ENCODE results near the gene PRDM10.
"Not testable (repeated sequence)": the region's sequence is repeated elsewhere in the genome, so short reads cannot be mapped to it uniquely, and the experiment has no call there.

PRDM10 gene

DNA sequence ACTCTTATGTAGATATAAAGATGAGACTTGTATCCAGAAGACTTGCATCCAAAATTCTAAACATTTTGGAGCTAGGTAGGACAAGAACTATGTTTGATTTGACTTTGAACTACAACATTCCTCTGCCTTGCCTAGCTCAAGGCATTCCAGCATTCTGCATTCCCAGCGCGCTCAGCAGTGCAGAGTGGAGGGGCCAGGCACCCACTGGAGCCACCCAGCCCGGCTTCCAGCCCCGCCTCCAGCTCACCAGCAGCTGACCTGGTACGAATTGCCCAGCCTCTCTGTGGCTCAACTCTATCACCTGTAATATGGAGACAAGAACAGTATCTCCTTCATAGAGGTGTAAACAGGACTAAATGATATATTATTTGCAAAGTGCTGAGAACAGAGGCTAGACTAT lies 28.8 kb downstream of the PRDM10 start:
- DNase-seq: no peak

DNA sequence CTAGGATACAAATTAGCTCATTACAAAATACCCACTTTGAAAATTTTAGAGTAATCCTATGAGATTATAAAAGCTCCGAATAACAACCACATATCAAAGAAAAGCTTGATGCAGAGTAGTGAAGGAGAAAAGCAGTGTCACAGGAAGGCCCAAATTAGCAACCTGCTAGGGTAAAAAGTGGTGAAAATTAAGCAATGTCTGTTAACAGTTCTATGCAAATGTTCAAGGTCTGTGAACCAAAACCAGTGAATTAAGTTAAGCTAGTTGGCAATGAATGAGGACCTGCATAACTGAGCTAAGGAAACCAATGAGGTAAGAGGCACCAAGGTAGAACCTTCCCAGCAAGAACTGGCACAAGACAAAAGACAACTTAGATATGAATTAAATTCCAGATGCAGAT lies 29.6 kb downstream of the PRDM10 start:
- no peak for DNase-seq

DNA sequence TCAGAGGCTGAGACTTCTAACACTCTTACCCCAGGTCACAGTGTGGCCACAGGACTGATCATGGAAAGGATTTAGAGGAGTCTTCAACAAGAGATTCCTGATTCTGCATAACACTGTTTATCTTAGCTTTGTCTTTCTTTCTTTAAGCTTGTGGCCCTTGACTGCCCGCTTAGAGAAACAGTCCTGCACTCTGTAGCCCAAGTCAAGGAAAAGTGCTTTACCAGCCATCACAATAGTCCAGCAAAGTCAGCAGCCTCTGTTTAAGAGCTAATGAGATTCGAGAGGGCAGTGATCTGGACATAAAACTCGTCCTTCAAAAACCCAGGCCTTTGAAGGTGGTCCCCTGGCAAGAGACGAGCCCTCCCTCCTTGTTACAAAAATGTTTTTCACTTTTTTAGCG lies 30.0 kb downstream of the PRDM10 start:
- no peak for DNase-seq

DNA sequence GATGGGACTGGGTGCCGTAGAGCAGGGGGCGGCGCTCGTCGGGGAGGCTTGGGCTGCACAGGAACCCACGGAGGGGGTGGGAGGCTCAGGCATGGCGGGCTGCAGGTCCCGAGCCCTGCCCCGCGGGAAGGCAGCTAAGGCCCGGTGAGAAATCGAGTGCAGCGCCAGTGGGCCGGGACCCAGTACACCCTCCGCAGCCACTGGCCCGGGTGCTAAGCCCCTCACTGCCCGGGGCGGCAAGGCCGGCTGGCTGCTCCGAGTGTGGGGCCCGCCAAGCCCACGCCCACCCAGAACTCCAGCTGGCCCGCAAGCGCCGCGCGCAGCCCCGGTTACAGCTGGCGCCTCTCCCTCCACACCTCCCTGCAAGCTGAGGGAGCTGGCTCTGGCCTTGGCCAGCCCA lies 30.8 kb downstream of the PRDM10 start:
- not testable (repeated sequence) for DNase-seq

DNA sequence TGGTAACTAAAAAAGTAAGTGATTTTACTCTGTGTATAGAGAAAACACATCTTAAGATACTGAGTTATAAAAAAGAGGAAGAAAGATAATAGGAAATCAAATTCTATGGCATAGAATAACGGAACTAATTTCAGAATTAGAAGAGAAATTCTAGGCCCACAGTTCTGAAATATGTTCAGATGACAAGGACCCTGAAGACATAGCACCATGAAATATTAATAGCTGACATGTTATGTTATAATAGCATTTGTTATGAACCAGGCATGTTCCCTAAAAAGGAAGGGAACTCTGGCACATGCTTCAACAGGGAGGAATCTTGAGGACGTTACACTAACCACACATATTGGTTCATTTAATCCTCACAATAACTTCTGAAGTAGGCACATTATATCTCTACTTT lies 32.7 kb downstream of the PRDM10 start:
- no peak for DNase-seq

DNA sequence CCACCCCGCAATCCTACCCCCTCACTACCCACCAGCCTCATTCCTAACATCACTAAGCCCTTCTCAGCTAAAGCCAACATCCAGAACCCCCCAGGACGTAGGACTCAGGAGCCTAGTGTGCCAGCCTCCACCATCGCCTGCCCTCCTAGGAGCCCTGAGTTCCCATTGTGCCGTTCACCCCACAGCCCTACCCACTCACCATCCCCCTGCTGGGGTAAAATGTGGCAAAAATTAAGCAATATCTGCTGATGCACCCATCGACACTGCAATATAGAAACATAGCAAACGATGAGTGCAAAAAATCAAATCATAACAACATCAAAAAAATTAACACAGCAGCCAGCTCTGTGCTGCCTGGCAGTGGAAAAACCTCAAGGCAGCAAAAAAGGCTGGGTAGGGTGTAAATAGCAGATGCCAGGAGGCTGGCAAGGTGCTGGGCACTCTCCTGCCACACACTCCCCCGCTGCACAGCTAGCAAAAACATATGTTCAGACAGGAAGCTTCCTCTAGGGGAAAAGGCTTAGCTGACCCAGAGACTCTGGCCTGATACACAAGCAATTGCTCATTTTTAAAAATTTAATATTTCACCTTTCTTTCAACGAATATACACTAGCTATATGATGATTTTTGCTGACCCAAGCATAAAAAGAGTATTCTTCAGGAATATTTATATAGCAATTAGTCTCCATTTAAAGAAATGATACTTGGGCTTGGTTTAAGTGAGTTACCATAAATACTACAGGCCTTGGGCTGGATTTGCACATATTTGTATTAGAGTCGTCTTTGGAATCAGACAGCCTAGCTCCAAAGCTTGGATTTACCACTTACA lies 33.8 kb downstream of the PRDM10 start:
- no peak for DNase-seq

DNA sequence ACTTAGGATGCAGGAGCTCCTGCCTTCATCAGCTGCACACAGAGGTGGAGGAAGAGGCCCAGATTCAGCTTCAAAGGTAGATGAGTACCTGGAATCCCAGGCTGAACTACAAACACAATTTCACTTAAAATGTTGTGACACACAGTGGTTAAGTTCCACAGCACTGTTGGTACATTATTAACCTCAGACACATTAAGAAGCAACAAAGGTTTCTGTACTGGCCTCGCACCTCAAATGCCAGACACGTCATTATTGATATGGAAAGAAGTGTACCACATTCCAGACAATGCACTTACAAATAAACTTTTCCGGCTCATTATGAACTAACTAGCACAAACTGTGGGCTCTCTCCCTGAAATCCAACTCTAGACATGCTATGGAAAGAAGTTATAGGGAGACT lies 34.6 kb downstream of the PRDM10 start:
- no peak for DNase-seq

DNA sequence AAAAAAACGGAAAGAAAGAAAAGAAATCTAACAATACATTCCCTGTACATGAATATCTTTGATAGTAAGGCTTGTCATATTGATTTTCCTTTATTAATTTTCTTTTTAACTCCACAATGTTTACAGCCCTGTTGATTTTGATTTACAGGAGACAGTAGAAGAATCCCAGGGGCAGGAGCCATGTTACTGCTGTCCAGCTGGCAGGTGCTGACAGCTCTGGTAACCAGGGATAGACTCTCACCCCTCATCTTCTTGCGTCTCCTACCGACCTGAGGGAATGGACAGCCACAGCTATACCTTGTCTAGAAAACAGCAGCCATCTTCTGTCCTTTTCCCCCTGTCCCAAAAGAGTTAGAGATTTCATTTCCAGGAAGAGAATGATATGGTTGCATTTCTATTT lies 37.4 kb downstream of the PRDM10 start:
- DNase-seq: no peak

DNA sequence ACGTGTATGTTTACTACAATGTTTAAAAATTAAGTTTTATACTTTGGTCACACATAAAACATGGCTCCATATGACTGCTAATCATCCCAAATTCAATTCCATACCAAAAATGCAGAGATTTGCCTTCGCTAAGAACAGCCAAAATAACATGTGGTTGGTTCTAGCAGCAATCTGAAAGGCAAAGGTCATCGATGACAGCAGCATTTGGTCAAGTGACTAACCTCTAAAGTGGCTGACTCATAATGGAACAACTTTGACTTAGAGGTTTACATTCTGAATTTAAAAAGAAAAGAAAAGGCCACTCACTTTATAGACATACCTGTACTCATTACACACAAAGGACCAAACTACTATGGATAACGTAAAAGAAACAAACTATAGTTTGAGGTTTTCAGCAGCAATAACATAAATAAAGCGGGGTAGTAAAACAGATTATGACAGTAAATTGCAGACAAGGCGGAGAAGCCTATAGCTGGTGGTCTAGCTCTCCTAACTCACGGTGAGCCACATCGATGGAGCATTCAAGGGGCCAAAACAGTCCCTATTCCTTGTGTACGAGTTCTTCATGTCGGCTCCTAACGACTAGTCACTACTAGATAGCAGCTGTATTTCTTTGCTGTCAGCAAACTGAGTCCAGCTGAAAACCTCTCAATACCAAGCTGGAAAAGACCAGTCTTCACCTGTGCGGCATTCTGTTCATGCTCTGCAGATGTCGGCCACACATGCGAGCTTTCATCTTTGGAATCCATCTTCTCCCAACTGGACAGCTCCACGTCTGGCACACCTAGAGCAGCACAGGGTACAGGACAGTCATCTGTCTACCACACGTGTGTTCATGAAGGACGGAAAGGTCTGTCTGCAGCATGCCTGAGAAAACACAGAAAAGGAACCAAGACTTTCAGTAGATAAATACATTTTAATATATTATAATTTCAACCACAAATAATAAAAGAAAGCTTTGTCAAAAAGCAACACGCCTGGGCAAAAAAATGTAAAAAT lies 42.1 kb downstream of the PRDM10 start:
- peak; percentile 87 for DNase-seq

DNA sequence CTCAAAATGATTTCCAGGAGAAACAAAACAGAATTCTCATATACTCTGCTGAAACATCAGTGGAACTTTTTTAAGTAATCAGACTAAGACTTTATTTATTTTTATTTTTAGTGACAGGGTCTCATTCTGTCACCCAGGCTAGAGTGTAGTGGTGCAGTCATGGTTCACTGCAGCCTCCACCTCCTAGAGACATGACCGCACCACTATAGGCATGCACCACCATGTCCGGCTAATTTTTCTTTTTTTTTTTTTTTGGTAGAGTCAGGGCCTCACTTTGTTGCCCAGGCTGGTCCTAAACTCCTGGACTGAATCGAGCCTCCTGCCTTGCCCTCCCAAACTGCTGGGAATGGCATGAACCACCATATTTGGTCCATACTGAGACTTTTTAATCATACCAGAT lies 42.9 kb downstream of the PRDM10 start:
- DNase-seq: no peak

DNA sequence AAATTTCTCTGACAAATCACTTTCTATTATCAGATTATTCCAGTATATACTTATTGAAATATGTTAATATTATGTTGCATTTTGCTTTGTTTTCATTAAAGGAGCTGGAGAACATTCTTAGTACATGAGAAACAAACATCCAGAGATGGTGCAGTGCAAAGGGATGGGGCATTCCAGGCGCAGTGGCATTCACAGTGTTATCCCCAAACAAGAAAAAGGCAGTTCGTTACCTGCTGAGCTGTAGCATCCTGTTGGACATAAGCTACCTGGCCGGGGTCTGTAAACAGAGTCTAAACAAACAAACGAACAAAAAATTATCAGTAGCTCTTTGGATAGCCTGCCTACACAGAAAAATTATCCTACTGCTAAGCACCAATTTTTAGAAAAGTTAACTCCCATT lies 47.4 kb downstream of the PRDM10 start:
- no peak for DNase-seq

DNA sequence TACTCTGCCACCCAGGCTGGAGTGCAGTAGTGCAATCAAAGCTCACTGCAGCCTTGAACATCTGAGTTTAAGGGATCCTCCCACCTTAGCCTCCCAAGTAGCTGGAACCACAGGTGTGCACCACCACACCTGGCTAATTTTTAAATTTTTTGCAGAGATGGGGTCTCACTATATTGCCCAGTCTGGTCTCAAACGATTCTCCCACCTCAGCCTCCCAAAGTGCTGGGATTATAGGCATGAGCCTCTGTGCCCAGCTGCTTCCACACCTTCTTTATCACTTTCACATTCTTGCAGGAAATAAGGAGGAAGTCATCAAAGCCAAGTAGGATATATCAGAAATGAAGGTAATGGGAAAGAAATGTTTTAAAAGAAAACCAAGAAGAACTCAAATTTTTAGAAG lies 47.9 kb downstream of the PRDM10 start:
- DNase-seq: not testable (repeated sequence)

DNA sequence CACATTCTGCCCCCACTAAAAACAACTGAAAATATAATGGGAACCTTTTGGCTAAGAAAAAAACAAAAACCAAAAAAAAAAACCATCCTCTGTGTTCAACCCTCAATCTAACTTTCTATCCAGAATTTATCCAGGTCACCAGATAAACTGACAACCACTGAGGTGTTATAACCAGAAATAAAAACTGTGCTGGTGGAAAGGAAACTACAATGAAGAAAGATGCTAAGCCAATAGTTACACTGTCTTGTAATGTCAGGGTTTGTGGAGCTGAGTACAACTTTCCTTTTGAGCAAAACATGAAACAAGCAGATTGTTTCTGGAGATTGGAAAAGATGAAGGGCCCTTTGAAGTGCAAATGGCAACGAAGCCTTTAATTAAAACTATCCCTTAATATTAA lies 50.8 kb downstream of the PRDM10 start:
- no peak for DNase-seq

DNA sequence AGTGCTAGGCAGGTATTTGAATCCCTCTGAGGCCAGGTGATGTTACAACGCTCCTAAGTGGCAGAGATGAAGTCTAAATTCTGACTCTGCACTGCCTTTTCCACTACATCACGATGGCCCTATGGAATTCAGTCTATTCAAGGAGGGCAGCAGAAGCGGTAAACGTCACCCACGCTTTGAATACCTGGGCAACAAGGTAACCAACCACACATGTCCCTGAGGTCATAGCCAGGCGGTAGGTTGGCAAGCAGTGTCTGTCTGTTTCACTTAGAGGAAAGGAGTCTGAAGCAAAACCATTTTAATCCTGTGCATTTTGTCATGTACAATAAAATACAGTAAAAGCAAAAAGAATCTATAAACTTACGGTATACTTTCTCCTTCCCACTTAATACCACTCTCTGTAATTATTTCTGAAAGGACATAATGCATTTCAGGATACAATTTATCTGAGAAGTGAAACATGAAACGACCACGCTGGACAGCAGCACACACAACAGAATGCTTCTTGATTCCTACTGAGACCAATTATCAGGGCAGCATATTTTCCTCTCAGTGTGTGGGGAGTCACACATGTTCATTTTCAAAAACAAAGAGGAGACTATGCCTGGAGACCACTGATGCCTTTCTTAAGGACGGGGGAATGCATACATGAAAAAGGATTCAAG lies 51.3 kb downstream of the PRDM10 start:
- DNase-seq: no peak

DNA sequence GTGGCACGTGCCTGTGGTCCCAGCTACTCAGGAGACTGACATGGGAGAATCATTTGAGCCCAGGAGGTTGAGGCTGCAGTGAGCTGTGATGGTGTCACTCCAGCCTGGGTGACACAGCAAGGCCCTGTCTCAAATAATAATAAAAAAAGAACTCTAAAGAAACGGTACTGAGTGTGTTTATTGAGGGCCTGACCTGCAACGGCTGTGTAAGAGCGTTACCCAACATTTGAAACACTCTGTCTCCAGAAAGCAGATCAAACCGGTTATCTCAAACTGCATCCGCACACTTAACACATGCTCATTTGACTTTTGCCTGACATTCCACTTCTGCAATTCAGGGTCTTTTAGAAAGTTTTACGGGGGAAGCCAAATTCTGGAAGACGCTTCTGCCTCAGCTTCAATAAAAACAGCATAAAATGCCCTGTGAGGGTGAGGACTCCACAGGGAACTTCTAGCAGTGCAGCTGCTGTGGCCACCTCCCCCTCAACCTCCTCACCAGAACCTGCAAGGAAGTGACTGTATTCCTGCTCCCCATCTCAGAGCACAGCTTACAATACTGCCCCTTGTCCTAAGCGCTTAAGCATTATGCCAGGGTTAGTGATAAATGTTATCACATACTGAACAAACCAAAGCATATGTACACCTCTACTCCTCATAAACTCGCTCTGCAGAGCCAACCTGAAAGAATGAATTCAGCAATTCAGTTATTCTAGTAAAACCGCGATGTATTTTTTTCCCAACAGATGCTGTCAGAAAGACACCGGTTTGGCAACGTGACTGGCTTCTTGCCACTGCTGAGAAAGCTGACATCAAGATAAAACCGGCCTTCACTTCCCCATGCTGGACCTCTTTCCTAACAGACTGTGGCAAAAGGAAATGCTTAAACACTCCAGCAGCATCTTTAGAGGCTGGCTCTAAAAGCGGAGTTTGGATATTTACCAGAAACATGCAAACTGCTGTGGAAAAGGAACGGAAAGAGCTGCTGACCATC lies 52.2 kb downstream of the PRDM10 start:
- peak; percentile 75 for DNase-seq

DNA sequence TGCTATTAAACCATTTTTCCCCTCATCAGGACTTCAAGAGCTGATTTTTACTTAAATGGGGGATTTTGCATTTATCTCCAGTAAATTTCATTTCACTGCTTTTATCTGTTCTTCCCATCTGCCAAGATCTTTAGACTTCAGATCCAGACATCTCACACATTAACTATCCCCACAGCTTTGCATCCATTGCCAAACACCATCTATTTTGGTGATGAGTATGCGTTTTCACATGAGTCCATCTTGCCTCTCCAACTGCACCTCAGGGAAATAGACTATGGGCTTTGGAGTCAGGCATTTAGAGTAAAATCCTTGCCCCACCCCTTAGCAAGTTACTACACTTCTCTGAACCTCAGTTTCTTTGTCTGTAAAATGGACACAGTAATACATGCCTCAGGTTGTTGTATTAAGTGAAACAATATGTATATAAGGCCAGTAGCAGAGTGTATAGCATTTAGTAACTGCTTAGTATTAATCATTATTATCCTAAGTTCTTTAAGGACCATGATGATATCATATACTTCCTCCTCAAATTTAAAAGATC lies 53.6 kb downstream of the PRDM10 start:
- DNase-seq: no peak

DNA sequence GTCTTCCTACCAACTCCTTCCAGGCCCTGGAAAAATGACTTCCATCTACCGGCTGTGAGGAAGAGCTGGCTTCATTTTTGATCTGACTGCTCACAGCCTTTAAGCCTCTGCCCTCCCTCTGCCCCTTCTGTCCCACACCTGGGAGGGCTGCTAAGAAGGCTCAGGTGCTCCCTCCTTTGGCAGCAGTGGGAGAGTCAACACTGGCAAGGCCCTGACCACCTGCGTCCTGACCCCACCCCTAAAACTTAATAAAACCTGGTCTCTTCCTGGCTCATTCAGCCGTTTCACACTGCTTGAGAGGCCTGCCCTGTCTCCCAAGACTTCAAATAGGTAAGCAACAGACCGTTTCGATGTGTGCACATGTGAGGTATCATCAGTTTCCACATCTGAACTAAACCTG lies 55.2 kb downstream of the PRDM10 start:
- no peak for DNase-seq

DNA sequence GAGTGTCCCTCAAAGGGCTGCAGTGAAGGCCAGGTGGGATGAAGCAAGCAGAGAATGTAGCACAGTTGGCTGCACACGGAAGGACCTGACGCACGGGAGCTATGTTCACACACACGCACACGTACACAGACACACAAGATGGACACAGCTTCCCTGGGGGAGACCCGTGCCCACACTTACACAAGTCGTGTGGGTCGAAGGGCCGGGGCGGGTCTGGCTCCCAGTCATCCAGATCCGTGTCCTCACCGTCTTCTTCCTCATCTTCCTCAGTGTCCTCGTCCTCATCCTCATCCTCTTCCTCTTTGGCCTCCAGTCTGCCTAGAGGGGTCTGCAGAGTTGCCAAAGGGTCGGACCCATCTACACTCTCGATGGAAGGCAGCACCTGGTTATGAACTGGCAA lies 55.7 kb downstream of the PRDM10 start:
- no peak for DNase-seq

DNA sequence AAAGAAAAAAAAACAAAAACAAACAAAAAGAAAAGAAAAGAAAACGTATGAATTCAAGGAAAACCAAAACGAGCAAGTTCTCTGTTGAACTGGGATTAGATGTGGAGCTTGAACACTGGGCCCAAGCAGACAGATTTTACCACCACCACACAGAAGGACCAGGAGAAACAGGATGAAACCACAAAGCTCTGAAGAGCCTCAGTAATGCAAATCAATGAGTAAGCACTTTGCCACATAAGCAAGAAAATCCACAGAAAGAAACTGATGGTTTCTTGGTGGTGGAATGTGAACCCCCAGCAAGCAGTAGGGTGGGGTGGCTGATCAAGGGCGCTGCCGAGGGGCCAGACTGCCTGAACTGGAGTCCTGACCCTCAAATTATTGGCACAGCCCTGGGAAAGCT lies 56.4 kb downstream of the PRDM10 start:
- peak; percentile 64 for DNase-seq

DNA sequence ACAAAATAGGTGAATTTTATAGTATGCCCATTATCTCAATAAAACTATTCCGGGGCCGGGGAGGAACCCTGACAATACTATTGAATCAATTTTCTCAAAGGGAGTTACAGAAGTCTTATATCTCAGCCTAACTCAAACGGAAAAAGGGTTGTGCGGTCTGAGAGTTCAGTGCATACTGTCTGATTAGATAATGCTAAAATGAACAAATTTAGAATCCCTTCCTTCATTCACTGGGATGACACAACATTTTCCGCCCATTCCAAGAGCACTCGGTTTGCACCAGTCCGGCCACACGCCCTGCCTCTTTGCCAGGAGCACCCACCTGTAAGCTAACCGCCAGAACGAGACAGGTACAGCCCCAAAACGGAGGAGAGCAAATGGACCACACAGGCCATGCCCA lies 57.3 kb downstream of the PRDM10 start:
- no peak for DNase-seq

DNA sequence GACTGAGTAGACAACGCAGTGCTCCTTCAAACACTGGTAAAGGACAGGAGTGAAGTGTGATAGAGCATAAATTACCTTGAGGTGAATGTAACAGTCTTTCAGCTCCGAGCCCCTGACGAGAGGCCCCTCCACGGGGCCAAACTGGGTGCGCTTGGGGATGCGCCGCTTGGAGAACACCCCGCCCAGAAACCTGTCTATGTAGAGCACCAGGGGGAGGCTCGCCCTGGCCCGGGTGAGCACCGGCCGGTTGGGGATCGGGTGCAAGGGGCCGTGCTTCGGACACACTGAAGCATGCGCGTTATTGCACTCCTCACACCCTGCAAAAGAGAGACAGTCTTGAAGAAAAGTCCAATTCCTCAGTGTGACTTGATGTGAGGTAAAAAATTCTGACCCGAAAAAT lies 57.9 kb downstream of the PRDM10 start:
- no peak for DNase-seq

DNA sequence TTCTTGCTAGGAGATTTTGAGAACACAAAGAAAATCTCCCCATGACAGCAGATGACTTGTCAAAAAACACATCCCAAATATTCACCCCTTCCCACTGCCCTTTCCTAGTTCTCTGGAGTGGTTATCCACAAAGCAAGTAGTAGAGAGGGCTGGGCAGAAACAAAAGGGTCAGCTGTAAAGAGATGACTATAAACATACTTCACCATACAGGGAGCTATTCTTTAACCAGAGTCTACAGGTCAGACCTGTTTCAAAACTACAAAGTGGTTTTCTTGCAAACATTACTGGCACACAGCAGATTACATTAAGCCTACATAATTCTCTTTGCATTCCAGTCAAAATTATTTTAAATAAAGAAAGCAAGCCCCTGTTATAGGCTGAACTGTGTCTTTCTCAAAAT lies 59.6 kb downstream of the PRDM10 start:
- no peak for DNase-seq
